Activated CD8-positive, alpha-beta memory T cell treated with anti-CD3 and anti-CD28 coated beads for 1 hour (primary cell): ENCODE results near the gene UNCX.
"Not testable (repeated sequence)": the region's sequence is repeated elsewhere in the genome, so short reads cannot be mapped to it uniquely, and the experiment has no call there.

Source experiments
- DNase-seq, 2 donors: peaks; one replicate each; pipeline ENCODE4 v3.0.0-alpha.2; 2020; ENCODE audit warnings: low read depth in 1 of 2; ENCODE audit errors: extremely low read depth in 1 of 2

Gene UNCX

GRCh38 chr7:1255080-1255816, 22.6 kb downstream of the UNCX start:
- no peak for DNase-seq

- DNase-seq: no peak
Observed at GRCh38 chr7:1255817-1256340, 23.2 kb downstream of the UNCX start.

GRCh38 chr7:1256621-1257020, 23.9 kb downstream of the UNCX start:
- no peak for DNase-seq

- no peak for DNase-seq
Observed at GRCh38 chr7:1257221-1257620, 24.5 kb downstream of the UNCX start.

- no peak for DNase-seq
Observed at GRCh38 chr7:1257863-1258262, 25.2 kb downstream of the UNCX start.

GRCh38 chr7:1259621-1260243, 27.1 kb downstream of the UNCX start:
- DNase-seq: no peak

GRCh38 chr7:1260244-1260635, 27.6 kb downstream of the UNCX start:
- no peak for DNase-seq

GRCh38 chr7:1261036-1261435, 28.4 kb downstream of the UNCX start:
- DNase-seq: not testable (repeated sequence)

GRCh38 chr7:1262441-1262840, 29.8 kb downstream of the UNCX start:
- no peak for DNase-seq

- DNase-seq: no peak
Observed at GRCh38 chr7:1263391-1263951, 30.8 kb downstream of the UNCX start.

GRCh38 chr7:1264345-1265280, 31.9 kb downstream of the UNCX start:
- DNase-seq: no peak

GRCh38 chr7:1267016-1267900, 34.6 kb downstream of the UNCX start:
- DNase-seq: no peak

- DNase-seq: no peak
Observed at GRCh38 chr7:1268076-1268815, 35.6 kb downstream of the UNCX start.

- no peak for DNase-seq
Observed at GRCh38 chr7:1268866-1269265, 36.2 kb downstream of the UNCX start.

GRCh38 chr7:1269336-1269890, 36.7 kb downstream of the UNCX start:
- DNase-seq: no peak

- no peak for DNase-seq
Observed at GRCh38 chr7:1270181-1270580, 37.5 kb downstream of the UNCX start.

GRCh38 chr7:1271046-1271445, 38.4 kb downstream of the UNCX start:
- DNase-seq: no peak

GRCh38 chr7:1271656-1272055, 39.0 kb downstream of the UNCX start:
- DNase-seq: no peak

GRCh38 chr7:1272136-1272535, 39.5 kb downstream of the UNCX start:
- not testable (repeated sequence) for DNase-seq
